Ishikawa (cell line): Measurements from ENCODE around the gene INCENP.

Source experiments
- CEBPB ChIP-seq: IDR thresholded peaks from 2 replicates; pipeline ENCODE4 v1.6.1; 2012
- EP300 ChIP-seq: IDR thresholded peaks from 2 replicates; pipeline ENCODE4 v1.6.1; 2012; ENCODE audit warnings: borderline replicate concordance
- FOXM1 ChIP-seq: IDR thresholded peaks from 2 replicates; pipeline ENCODE4 v1.6.1; 2012; ENCODE audit warnings: low read depth, borderline replicate concordance
- NFIC ChIP-seq: IDR thresholded peaks from 2 replicates; pipeline ENCODE4 v1.6.1; 2012
- REST ChIP-seq: IDR thresholded peaks from 2 replicates; pipeline ENCODE4 v1.6.1; 2012; ENCODE audit warnings: low read depth, mild to moderate bottlenecking
- YY1 ChIP-seq: IDR thresholded peaks from 2 replicates; pipeline ENCODE4 v1.6.1; 2012; ENCODE audit warnings: low read depth
- ZBTB7A ChIP-seq: IDR thresholded peaks from 2 replicates; pipeline ENCODE4 v1.6.1; 2012; ENCODE audit warnings: low read depth

- no peak for TF ChIP-seq EP300
- no peak for TF ChIP-seq FOXM1
- no peak for TF ChIP-seq CEBPB
- TF ChIP-seq YY1: no peak
- no peak for TF ChIP-seq NFIC
- TF ChIP-seq ZBTB7A: no peak
- TF ChIP-seq REST: no peak
Measured at GRCh38 chr11:62137881-62138629, 14.2 kb downstream of the INCENP start.
